HG02973 (cell line): Measurements from ENCODE around the gene FGGY.

ENCODE experiments used
- ATAC-seq: cut with Tn5 transposase; IDR thresholded peaks from one replicate; pipeline ENCODE4 v1.9.1; 2021; ENCODE audit warnings: moderate library complexity; ENCODE audit not compliant: unreplicated experiment

The FGGY gene

DNA sequence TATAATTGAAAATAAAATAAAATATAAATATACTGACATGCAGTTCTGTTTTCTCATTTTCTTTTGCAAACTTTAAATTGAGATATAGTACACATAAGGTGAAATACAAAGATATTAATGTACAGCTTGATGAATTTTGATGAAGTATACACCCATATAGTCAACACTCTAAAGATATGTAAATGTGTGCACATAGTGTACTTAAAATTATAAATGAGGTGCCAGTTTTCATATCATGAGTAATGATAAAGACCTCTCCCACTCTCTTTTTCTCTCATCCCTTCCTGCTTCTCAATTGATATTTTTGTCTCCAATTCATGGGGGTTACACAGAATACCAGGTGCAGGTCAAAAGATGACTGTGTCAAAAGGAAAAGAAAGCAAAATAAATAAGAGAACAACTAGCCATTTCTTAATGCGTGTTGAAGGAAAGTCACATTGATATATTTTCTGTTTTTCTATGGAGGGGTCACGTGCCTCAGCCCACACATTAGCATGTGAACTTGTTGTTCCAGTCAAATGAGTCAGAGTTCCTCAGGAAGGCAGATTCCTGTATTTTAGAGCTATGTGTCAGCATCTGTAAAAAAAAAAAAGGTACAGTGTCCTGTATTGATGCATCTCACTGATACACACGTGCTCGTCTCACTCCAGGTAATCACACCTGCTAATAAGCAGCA is 453.6 kb downstream of the FGGY start:
- ATAC-seq: no peak

DNA sequence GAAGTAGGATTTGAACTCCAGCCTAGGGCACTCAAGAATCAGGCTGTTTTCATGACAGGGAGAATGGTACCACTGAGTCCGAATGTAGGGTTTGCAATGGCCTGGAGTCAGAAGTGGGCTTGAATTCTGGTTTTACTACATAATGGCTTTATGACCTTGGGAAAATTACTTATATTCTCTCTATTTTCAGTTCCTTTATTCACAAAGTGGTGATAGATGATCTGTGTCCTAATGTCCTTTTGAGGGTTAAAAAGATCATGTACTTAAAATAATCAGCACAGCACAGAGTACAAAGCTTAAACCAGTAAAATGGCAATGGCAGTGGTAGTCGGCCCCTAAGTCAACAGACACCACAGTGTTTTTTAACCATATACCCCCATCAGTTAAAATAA is 454.1 kb downstream of the FGGY start:
- ATAC-seq: no peak

DNA sequence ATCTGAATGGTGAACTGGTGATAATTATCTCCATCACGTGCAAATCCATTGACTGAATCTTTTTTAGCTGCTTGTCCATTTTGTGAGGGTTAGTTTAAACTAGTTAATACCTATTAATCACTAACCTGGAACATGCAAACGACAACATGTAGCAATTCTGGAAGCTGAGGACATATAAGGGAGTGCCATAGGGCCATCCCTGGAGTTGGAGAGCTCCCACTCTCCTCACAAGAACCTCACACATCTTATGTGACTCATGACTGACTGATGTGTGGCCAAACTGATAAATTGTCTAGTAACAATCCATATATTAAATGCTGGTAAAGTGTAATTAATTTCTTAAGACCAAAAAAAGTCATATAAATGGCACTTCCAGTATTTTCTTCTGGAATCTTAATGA is 454.9 kb downstream of the FGGY start:
- no peak for ATAC-seq

DNA sequence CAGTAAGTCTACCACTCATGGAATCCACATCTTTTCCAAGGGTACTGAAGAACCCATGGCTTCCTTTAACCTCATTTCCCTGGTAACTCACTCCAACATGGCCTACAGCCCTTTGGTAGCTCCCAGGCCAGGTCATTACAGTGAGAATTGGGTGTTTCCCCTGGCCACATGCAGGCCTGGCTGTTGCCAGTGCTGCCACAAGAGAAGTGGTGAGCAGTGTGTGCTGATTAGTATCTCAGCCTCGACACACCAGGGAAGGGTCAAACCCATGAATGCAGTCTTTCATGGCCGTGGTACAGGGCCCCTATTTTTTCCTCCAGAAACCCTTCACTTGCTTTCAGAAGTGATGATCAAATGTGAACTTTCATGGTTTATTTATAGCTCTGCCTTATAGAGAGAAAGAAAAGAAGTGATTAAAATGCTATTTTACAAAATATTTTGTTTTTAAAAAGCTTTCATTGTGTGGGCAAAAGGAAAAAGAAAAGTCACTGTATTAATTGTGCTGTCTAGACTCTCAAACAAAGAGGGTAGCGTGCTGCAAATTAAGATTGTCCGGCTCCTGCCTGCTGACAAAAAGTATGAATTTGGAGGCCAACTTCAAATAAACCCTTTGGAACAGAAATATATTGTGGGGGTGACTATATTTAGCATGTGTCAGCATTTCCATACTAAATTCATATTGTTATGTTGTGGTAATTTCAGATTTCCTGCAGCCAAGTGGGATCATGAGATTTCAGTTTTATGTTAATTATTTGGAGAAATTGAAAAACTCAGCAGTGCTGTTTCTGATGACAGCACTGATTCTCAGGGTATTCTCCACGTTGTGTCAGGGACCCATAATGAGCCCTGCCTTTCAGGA is 455.9 kb downstream of the FGGY start:
- peak; percentile 73 for ATAC-seq

DNA sequence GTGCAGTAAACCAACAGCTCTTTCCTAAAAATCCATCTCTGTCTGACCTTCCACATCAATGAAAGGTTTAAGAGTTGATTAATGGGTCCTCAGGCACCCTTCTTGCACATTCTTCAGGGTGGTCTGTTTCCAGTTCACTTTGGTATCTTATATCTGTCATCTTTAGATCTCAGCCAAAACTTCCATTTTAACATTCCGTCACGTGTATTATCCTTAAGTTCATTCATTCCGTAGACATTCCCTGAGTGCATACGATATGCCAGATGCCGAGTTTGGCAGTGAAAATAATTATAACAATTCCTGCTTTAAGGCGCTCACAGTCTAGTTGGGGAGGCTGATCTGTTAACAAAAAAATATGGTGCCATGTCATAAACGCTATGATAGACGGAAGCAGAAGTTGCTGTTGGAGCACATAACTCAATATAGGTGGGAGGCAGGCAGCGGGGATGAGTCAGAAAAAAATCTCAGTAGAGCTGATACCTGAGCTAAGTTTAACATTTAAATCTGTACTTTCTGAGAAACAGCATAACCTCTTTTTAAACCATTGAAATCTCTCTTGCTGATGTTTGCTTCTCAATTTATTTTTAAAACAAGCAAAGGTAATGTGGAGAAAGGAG is 458.3 kb downstream of the FGGY start:
- no peak for ATAC-seq

DNA sequence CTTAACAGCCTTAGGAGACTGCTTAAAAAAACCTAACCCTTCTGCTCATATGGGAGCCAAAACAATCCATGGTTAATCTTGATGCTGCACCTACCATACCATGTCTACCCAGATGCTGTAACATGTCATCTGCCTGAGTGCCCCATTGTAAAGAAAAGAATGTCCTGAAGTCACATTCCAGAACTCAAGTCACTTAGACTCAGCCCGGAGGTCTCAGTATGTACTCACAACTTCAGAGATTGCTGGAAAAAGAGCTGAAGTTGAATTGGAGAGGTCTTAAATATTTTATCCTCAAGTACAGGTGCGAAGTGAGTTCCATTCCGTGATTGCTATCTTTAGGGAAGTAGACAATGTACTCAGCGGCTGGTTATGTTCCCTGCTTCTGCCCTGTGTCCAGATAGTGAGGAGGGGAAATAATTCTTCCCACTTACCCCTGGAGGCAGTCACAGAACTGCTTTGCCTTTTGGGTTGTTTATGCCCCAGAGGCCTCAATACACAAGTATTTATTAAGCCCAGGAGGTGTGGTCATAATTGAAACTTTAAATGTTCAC is 460.4 kb downstream of the FGGY start:
- no peak for ATAC-seq

DNA sequence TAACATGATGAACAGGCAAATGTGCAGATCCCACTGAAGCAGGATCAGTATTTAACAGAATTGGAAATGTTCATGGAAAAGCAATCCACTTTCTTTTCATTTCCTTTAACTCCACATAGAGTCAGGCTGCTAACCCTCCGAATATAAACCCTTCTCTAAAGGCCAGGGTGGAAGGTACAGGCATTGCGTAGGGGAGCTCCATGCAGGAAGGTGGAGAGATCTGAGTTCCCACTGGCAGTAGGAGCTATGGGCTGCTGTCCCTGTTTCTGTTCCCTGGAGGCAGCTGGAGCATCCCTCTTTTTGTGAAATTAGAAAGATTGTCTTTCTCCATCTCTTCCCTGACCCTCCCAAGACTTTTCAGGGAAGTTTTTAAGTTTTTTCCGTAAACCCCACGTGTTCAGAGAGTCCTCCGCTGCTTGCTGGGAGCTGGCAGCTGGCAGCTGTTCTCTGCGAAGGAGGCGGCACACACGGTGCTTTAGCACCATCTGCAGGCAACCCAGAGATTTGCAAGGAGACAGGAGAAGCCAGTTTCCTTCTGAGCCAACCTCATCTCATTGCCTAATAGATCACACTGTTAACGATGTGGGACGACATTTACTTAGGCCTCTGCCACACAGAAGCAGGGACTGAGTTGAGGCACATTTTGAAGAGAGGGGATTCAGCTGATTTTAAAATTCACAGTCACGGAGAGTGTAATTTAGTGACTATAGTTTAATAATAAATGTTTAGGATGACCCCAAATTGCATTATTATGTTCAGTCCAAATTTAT is 462.4 kb downstream of the FGGY start:
- ATAC-seq: peak; percentile 84

DNA sequence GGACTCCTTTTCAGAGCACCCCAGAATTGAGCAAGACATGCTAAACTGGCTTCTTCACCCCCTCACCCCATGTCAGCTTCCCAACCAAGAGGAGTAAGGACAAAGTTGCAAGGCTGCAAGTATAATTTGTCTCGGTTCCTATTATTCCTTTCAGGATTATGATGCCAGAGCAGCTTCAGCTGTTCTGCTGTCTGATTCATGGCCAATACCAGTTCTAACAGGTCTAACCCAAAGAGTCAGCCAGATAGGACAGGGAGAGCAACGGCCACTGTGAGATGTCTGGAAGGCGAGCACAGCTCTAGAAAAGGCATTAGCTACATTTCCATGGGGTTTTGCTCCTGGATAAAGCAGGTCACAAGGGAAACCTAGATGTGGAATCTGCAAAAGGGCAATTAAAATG is 464.5 kb downstream of the FGGY start:
- no peak for ATAC-seq

DNA sequence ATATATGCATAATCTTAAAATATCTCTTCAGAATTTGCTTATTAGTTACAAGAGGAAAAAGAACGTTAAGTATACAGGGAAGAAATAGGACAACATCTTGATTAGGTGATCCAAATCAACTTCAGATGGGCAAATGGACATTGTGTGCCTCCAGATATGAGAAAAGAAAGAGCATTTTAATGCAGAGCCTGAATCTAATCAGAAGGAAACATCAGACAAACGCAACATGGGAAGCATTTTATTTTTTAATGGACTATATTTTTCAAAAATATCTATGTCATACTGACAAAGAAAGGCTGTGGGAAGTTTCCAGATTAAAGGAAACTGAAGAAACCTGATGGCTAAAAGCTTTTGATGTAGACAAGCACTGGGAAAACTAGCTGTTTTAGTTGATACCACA is 466.5 kb downstream of the FGGY start:
- ATAC-seq: no peak

DNA sequence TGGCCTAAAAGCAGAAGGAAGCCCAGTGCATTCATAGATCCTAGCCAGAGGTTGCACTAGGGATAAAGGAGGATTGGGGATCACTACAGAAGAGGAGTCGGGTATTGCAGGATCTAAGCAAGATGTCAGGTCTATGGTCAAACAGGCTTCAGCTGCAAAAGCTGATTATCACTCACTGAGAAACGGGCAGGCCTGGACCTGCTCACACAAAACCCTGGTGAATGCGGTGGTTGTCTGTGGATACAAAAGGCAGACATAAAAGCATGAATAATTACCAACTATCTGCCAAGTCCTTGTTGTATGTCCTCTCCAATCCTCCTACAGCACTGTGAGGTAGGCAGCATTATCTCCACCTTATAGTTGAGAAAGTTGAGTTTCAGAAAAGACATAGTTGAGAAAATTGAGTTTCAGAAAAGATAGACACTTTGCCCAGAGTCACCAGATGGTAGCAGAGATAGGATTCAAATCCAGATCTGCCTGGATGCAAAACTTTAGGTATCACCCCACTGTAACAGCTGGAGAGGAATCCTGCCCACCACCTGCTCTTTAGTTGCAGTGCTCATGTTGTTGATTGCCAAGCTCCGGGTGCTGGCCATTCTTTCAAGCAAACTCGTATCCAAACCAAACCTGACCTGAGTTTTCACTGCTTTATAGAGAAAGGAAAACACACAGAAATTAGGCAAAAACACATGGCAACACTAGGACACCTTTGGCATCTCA is 468.3 kb downstream of the FGGY start:
- ATAC-seq: no peak

DNA sequence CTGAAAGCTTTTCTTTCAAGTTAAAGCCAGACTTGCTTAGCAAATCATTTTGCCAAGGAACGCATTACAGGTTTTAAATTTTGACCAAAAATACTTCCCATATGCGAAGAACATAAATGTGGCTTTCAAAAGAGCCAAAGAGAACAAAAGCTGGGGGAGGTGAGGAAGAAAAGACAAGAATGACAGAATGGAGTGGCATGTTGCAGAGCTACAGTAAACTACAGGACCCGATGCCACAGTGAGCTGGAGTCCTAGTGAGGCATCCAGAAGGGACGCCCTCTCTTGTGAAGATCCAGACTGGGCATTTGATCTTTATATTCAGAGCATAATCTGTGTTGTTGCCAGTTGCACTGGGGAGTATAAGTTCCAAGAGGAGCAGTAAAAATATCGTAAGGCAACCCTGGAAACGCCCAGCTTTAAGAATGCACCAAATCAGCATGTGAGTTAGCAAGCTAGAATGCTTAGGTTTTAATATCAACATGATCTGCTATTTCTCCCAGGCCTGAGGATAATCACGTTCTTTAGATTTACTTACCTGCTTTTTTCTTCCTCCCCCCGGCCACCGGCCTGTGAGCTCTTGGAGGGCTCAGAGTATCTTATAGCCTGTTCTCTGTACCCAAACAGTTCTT is 469.4 kb downstream of the FGGY start:
- ATAC-seq: no peak

DNA sequence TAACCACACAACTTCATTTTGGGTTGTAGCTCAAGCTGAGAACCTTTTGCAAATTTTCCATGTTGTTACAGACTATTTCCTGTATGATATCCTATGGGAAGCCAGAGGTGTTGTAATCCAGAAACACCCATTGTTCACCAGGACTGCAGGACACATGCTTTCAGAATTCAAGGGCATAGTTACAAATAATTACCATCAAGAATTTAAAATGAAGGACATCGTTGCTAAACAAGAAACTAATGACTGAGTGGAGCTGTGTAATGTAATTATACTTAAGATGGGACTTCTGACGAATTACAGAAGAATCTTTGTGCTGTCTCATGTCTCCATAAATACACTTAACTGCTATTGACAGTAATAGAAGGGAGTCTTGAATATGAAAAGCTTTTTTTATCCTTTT is 470.2 kb downstream of the FGGY start:
- ATAC-seq: no peak

DNA sequence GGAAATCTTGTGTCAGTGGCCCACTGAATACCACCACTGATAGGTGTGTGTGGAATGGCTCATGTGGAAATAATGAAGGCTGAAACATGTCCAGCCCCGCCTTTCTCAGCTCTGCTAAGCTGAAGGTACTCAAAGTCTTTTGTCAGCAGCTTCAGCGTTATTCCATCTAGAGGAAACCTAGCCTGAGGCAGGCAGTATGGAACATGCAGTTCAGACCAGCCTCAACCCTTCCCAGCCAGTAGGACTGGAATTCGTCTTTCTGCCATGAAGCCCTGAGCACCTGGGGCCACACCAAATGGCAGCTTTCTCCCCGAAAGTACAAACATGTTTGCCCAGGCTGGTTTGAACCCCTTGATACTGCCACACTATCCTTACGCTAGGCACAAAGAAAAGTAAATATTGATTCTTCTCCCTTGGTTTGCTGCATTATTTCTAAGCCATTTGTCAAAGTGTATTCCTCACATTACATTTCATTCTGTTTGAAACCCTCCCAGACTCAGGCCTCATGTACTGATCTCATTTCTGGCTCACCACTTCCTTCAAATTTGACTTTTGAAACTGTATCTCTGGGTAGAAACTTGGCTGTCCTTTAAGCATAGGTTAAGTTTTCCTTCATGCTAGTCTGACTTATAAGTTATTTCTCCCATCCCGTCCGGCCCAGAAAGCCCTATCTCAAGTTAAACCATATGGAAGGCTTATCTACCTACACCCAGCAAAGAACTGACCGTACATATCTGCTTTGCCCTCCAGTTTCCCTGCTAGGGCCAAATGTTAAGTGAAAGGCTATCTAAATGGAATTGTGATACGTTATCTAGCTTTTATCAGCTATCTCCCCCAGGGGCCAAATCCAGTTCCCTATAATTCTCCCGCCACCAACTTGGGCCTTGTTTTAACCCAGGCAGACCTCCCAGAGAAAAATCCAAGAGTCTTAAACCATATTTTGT is 472.2 kb downstream of the FGGY start:
- ATAC-seq: no peak

DNA sequence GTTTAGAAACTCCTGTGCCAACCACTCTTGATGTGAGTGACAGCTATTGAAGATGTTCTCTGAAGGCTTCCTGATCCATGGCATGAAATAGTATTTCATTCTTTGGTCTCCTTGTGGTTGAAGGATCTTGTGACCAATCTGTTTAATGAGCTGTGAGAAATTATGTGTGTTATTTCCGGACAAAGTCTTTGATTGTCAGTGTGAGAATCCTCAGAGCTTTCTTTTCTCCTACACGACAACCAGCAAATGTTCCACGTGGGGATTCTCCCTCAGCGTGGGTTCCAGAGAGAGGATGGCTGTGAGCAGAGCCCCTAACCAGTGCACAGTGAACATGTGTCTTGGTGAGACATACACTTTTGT is 472.8 kb downstream of the FGGY start:
- ATAC-seq: no peak

DNA sequence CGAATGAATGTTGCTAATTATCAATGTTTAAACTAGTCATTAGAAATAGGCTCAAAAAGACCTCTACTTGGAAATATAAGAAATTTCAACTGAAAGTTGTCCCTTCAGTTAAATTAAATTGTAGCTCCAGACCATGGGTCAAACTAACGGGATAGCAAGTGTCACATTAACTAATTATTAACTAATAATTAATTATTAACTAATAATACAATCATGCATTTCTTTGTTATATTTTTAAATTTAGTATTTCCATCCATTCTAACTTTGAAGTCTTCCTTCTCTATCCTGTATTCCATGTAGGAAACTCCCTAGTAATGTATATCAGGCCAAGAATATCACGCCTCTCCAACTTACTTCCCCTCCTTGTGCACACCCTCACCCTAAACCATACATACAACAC is 474.5 kb downstream of the FGGY start:
- ATAC-seq: no peak

DNA sequence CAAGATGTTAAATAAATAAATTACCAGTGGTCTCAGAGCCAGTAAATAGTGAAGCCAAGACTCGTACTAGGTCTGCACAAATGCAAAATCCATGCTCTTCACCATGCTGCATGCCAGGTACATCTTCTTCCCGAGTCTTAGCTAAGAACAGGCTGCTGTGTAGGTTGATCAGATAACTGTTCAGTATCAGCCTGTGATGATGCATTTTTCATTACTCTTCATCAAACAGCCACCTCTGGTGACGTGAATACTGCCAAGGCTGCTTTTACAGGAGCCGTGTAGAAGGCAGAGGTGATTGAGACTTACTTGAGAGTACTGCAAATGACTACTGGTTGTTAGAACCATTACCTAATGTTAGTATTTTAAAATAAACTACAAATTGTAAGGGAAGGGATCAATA is 478.6 kb downstream of the FGGY start:
- ATAC-seq: no peak

DNA sequence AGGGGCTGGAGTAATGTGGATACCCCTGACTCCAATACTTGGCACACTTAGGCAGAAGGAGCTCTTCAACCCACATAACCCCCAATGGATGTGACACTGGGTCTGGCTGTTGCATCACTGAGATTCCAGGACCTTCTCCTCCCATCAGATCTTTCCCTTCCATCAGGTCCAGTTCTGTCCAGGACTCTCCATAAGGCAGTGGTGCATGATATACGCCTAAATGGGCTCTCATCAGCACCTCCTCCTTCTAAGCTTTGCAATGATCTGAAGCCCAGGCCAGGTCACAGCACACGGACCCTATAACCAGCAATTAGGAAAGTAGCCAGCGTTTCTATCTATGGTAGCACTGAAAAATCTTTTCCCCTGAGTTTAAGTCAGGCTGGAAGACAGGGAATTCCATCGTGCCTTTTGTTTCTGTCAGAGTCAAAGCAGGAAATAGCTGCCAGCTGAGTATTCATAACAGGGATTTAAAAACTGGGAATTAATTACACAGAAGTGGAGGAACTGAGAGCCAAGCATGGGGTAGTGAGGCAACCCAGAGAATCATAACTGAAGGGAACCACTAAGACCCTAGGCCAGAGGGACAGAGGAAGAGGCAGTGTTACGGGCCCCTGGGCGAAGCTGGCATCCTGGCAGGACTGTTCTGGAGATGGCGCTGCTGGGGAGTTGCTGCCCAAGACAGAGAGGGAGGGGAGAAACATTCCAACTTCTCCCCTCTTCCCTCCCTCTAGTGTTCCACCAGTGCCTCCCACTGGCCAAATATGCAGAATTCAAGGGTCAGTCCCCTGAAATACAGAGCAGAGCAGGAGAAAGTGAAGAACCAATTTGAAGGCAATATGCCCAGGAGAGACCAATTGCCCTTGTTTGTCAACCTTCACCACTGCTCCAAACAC is 480.3 kb downstream of the FGGY start:
- no peak for ATAC-seq

DNA sequence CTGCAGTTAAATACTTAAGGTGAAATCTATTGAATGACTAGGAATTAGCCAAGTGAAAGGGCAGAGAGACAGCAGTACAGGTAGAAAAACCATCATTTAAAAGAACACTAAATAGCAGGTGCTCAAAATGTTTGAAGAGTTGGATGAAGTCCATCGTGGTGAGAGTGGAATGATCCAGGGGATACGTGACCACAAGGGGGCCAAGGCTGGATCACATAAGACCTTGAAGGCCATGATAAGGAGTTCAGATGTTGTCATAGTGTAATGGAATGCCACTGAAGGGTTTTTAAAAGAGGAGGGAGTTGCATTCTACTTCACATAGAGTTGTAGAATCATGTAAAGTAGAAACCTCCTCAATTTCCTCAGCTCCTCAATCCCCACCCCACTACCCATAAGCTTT is 483.1 kb downstream of the FGGY start:
- ATAC-seq: no peak
